ENCODE results near the gene IGFBP2.

The IGFBP2 gene

DNA sequence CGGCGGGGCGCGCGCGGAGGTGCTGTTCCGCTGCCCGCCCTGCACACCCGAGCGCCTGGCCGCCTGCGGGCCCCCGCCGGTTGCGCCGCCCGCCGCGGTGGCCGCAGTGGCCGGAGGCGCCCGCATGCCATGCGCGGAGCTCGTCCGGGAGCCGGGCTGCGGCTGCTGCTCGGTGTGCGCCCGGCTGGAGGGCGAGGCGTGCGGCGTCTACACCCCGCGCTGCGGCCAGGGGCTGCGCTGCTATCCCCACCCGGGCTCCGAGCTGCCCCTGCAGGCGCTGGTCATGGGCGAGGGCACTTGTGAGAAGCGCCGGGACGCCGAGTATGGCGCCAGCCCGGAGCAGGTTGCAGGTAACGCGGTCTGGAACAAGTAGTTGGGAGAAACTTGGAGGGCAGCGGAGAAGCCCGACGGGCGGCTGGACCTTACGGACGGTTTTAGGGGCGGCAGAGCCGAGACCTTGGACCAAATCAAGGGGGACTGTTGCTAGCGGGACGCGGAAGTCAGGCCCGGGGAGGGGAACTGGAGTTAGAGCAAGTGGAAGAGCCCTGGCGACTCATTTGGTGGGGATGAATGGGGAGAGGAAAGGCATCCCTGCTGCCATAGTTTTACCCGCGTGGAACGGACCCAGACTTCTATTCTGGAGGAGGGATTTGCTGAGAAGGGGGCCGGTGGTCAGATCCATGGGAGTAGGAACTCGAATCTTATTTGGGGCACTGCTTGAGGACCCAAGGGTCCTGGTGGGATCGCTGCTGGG is 573 bp downstream of the IGFBP2 start:
- H3K4me3 ChIP-seq (ENCODE audit: severe bottlenecking), result peak overlapping the region; percentile 75
- H3K36me3 ChIP-seq (ENCODE audit: low read depth), result no peaks in the 10 kb centered on the region; the same call in 1 of the 2 replicates
- H3K27me3 ChIP-seq (ENCODE audit: insufficient read depth, poor library complexity, severe bottlenecking), result no peaks in the 10 kb centered on the region
- H3K9me3 ChIP-seq (ENCODE audit: severe bottlenecking), result no peaks in the 10 kb centered on the region
- TF ChIP-seq, protein P1, sequence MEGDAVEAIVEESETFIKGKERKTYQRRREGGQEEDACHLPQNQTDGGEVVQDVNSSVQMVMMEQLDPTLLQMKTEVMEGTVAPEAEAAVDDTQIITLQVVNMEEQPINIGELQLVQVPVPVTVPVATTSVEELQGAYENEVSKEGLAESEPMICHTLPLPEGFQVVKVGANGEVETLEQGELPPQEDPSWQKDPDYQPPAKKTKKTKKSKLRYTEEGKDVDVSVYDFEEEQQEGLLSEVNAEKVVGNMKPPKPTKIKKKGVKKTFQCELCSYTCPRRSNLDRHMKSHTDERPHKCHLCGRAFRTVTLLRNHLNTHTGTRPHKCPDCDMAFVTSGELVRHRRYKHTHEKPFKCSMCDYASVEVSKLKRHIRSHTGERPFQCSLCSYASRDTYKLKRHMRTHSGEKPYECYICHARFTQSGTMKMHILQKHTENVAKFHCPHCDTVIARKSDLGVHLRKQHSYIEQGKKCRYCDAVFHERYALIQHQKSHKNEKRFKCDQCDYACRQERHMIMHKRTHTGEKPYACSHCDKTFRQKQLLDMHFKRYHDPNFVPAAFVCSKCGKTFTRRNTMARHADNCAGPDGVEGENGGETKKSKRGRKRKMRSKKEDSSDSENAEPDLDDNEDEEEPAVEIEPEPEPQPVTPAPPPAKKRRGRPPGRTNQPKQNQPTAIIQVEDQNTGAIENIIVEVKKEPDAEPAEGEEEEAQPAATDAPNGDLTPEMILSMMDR (IDR thresholded peaks at IDR 0.05; ENCODE audit: poor library complexity, severe bottlenecking), result no peak
- DNase-seq (ENCODE audit: low spot score) (no peak), ATAC-seq (ENCODE audit: low read depth) (peak; percentile 39)
- no peak overlapping the region for H3K27ac ChIP-seq (ENCODE audit: poor library complexity, severe bottlenecking)
- peaks cover 26% of the 10 kb centered on the region for H3K4me1 ChIP-seq (ENCODE audit: insufficient read depth, poor library complexity, severe bottlenecking)

DNA sequence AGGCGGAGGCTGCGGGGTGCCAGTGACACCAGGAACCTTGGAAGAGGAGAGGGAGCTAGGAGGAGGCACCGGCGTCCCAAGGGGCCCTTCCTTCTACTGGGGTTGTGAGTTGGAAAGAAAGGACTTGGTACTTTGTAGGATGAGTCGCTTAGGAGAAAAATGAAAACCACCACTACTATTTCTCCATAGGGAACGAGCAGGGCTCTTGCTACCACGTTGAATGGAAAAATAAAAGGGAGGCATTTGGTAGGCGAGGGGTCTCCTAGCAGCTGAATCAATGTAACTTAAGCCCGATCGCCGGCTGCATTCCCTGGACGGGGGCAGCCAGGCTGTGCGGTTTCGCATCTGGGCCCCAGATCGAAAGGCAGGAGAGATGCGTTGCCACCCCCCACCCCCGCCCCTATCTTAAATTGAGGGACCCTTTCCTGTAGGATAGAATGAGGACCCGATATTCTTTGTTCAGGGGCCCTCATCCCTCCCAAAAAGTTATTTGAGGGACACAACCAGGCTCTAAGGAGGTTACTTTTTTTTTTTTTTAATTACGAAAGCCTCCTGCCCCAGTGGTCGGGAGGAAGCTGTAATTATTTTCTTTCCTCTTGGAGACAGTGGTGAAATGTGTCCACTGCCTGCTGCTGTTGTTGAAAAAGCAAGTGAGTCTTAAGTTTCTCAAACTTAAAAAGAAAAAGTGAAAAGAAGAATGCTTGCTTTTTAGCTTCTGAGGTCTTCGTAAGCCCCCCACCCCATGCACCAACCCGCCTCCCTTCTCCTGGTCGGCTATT is 1.3 kb downstream of the IGFBP2 start:
- no peak for ATAC-seq (ENCODE audit: low read depth)
- peak overlapping the region; percentile 75 for H3K4me3 ChIP-seq (ENCODE audit: severe bottlenecking)
- TF ChIP-seq, protein P1 (IDR thresholded peaks at IDR 0.05; ENCODE audit: poor library complexity, severe bottlenecking), result no peak
- H3K4me1 ChIP-seq (ENCODE audit: insufficient read depth, poor library complexity, severe bottlenecking), result peaks cover 26% of the 10 kb centered on the region
- DNase-seq (ENCODE audit: low spot score), result no peak
- H3K9me3 ChIP-seq (ENCODE audit: severe bottlenecking), result no peaks in the 10 kb centered on the region
- no peaks in the 10 kb centered on the region for H3K27me3 ChIP-seq (ENCODE audit: insufficient read depth, poor library complexity, severe bottlenecking)
- peaks cover 4% of the 10 kb centered on the region; the same call in 1 of the 2 replicates for H3K36me3 ChIP-seq (ENCODE audit: low read depth)
- peak overlapping the region; percentile 48 for H3K27ac ChIP-seq (ENCODE audit: poor library complexity, severe bottlenecking)

DNA sequence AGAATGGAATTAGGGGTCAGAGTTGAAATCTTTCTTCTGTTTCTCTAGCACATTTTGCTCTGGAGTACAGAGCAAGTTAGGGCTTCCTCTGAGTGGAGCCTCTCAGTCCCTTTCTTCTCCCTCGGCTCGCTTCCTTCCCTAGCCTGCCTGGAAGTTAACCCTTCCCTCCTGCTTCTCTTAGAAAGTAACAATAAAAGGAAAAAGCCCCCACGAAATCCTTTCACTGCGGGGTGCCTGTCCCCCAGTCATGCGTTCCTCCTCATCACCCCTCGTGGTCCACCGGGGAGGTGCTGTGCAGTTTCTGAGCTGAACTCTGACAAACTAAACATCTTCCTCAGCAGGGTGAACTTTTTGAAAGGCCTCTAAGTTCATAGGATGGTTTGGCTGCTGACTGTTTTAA is 2.0 kb downstream of the IGFBP2 start:
- H3K4me1 ChIP-seq (ENCODE audit: insufficient read depth, poor library complexity, severe bottlenecking), result peaks cover 26% of the 10 kb centered on the region
- ATAC-seq (ENCODE audit: low read depth), result no peak
- H3K4me3 ChIP-seq (ENCODE audit: severe bottlenecking), result peak overlapping the region; percentile 75
- no peak for DNase-seq (ENCODE audit: low spot score)
- H3K9me3 ChIP-seq (ENCODE audit: severe bottlenecking), result no peaks in the 10 kb centered on the region
- peak overlapping the region; percentile 48 for H3K27ac ChIP-seq (ENCODE audit: poor library complexity, severe bottlenecking)
- H3K27me3 ChIP-seq (ENCODE audit: insufficient read depth, poor library complexity, severe bottlenecking), result no peaks in the 10 kb centered on the region
- peaks cover 4% of the 10 kb centered on the region for H3K36me3 ChIP-seq (ENCODE audit: low read depth)
- TF ChIP-seq, protein P1 (IDR thresholded peaks at IDR 0.05; ENCODE audit: poor library complexity, severe bottlenecking), result no peak

DNA sequence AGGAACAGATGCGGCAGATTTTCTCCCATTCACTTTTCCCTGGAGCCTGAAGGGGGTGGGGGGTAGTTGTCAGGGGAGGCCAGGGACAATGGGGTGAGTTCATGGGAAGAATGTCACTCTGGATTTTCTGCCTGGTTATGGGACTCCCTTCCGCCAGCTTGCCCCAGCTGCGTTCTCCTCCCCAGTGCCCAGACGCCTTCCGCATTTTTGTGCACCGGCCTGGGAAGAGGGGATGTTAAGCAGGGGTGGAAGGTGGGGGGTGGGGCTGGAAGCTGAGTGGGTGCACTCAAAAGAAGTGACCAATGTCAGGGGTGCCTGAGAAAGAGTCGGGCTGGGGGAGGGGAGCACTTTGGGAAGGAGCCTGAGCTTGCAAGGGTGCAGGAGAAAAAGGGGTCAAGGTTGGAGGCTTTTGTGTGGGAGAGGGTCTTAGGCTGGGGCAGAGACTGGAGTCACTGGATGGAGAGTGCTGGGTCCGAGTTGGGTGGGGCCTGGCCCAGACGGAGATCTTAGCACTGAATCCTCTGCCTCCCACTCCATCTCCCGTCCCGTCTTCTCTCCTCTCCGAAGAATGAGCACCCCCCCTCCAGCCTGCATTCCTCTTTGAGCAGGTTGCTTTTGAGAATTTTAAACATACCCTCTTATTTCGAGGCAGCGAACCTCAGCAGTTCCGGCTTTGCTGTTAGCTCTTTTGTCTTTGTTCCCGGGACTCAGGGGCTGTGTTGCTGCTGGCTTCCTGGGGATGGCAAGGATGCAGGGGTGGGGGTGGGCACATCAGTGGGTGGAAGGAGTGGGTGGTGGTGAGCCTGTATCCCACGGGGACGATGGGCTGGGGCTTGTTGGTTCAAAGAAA is 2.7 kb downstream of the IGFBP2 start:
- Histone ChIP-seq H3K4me3 (ENCODE audit: severe bottlenecking) (no peak overlapping the region), H3K27me3 (ENCODE audit: insufficient read depth, poor library complexity, severe bottlenecking) (no peaks in the 10 kb centered on the region), H3K36me3 (ENCODE audit: low read depth) (peaks cover 9% of the 10 kb centered on the region), H3K9me3 (ENCODE audit: severe bottlenecking) (no peaks in the 10 kb centered on the region), H3K4me1 (ENCODE audit: insufficient read depth, poor library complexity, severe bottlenecking) (peaks cover 26% of the 10 kb centered on the region), H3K27ac (ENCODE audit: poor library complexity, severe bottlenecking) (peak overlapping the region; percentile 48)
- DNase-seq (ENCODE audit: low spot score) (no peak), ATAC-seq (ENCODE audit: low read depth) (no peak)
- TF ChIP-seq, protein P1 (IDR thresholded peaks at IDR 0.05; ENCODE audit: poor library complexity, severe bottlenecking), result no peak
